Esophagus squamous epithelium (tissue), 4 donors: ENCODE measurements around the gene KRTAP10-8.

ENCODE experiments used
- POLR2A ChIP-seq, 4 donors: fragments of 450-650 bp; IDR thresholded peaks; one replicate each; pipeline ENCODE4 v1.6.1; 2017; ENCODE audit warnings: antibody characterized with exemption in 4 of 4, mild to moderate bottlenecking in 4 of 4, moderate library complexity in 3 of 4
- TF ChIP-seq, protein P1 (sequence below), 6 experiments: fragments of 450-650 bp in 4 of 6; fragments of 200-600 bp in 2 of 6; sonication (generic) in 2 of 6; IDR thresholded peaks; one replicate each; pipeline ENCODE4 v1.5.1; 2016 to 2019; ENCODE audit warnings: antibody characterized with exemption in 6 of 6, mild to moderate bottlenecking in 4 of 6, moderate library complexity in 4 of 6

- TF ChIP-seq POLR2A (IDR thresholded peaks at IDR 0.05), result no peak
- TF ChIP-seq, protein P1, sequence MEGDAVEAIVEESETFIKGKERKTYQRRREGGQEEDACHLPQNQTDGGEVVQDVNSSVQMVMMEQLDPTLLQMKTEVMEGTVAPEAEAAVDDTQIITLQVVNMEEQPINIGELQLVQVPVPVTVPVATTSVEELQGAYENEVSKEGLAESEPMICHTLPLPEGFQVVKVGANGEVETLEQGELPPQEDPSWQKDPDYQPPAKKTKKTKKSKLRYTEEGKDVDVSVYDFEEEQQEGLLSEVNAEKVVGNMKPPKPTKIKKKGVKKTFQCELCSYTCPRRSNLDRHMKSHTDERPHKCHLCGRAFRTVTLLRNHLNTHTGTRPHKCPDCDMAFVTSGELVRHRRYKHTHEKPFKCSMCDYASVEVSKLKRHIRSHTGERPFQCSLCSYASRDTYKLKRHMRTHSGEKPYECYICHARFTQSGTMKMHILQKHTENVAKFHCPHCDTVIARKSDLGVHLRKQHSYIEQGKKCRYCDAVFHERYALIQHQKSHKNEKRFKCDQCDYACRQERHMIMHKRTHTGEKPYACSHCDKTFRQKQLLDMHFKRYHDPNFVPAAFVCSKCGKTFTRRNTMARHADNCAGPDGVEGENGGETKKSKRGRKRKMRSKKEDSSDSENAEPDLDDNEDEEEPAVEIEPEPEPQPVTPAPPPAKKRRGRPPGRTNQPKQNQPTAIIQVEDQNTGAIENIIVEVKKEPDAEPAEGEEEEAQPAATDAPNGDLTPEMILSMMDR (IDR thresholded peaks at IDR 0.05), result no peak
Measured at GRCh38 chr21:44571296-44571695, 40.6 kb upstream of the KRTAP10-8 start.
